K562 (cell line): ENCODE results near the gene VAC14. TPM values are rescaled to one million over a fixed set of nuclear protein-coding genes. Genes with fewer than 3 reads are reported as not detected.

ENCODE experiments used
- ATAC-seq: fragments of 200-7000 bp; cut with Tn5 transposase; 3 replicates; pipeline ENCODE4 v1.9.1; 2020; ENCODE audit warnings: moderate library complexity
- BruUV-seq: library from RNA; stranded (reverse); fragments of 400-500 nt; replicated peaks from 2 replicates; lab custom pipeline; 2021; lab: Mats Ljungman, UMichigan
- CTCF ChIA-PET: fragments of 300-600 bp; formaldehyde crosslinking; extraction: SDS; loops from one replicate; lab custom pipeline; 2021; ENCODE audit warnings: low intra/inter-chr PET ratio; lab: Yijun Ruan, JAX
- POLR2A ChIA-PET: fragments of 300-600, 350-650 bp; sonication (Branson Sonifier 250); formaldehyde crosslinking; extraction: SDS; loops from one replicate; lab custom pipeline; 2021; ENCODE audit warnings: antibody characterized with exemption, inconsistent platforms; lab: Yijun Ruan, JAX
- DNase-seq, 4 experiments: peaks; one replicate each; pipeline versions ENCODE4 v3.0.0 to v3.0.0-alpha.2; 2011 to 2018; ENCODE audit warnings: low spot score in 3 of 4, mixed read lengths in 3 of 4; ENCODE audit errors: extremely low read depth in 1 of 4
- FAIRE-seq: peaks from 2 replicates; lab custom pipeline; 2011; peaks lifted over from hg19 to GRCh38; lab: Jason Lieb, UNC
- H2AFZ ChIP-seq: 2 replicates; pipeline ENCODE4 v1.6.0; 2011; ENCODE audit warnings: low read depth, low read length, control low read depth, inconsistent platforms
- H3K27ac ChIP-seq: fragments of 200-600 bp; 3 replicates; pipeline ENCODE4 v1.8.0; 2011; ENCODE audit warnings: low read depth, mild to moderate bottlenecking, control low read depth, inconsistent platforms, low read length, moderate library complexity, mixed read lengths; ENCODE audit errors: extremely low read depth
- H3K27me3 ChIP-seq, 2 experiments: fragments of 300-600 bp in 1 of 2; 2 replicates in 1 of 2; 3 replicates in 1 of 2; pipeline versions ENCODE4 v1.6.0 to v1.8.0; 2011; ENCODE audit warnings: inconsistent platforms in 2 of 2, low read length in 2 of 2, mild to moderate bottlenecking in 1 of 2, mixed read lengths in 1 of 2, moderate library complexity in 1 of 2; ENCODE audit not compliant: control insufficient read depth in 2 of 2, insufficient read depth in 2 of 2
- H3K36me3 ChIP-seq: fragments of 300-600 bp; 3 replicates; pipeline ENCODE4 v1.8.0; 2011; ENCODE audit warnings: mild to moderate bottlenecking, low read length, inconsistent platforms; ENCODE audit not compliant: control insufficient read depth, insufficient read depth
- H3K4me1 ChIP-seq, 2 experiments: fragments of 200-600 bp in 1 of 2; replicated peaks in 1 of 2; 2 replicates in 1 of 2; 3 replicates in 1 of 2; pipeline versions ENCODE4 v1.5.1 to v1.8.0; 2011; ENCODE audit warnings: inconsistent platforms in 2 of 2, low read length in 2 of 2, mild to moderate bottlenecking in 1 of 2, mixed read lengths in 1 of 2, moderate library complexity in 1 of 2; ENCODE audit not compliant: control insufficient read depth in 2 of 2, insufficient read depth in 2 of 2
- H3K4me2 ChIP-seq: 2 replicates; pipeline ENCODE4 v1.6.1; 2011; ENCODE audit warnings: low read length, control low read depth, inconsistent platforms, mixed read lengths; ENCODE audit not compliant: insufficient read depth
- H3K4me3 ChIP-seq: fragments of 200-600 bp; sonication (generic), shearing (Covaris generic); 2 replicates; pipeline ENCODE4 v1.5.1; 2016; ENCODE audit warnings: control low read depth, inconsistent platforms
- H3K79me2 ChIP-seq: fragments of 200-600 bp; 3 replicates; pipeline ENCODE4 v1.8.0; 2011; ENCODE audit warnings: low read length, inconsistent platforms; ENCODE audit not compliant: control insufficient read depth, insufficient read depth
- H3K9ac ChIP-seq, 2 experiments: 2 replicates each; pipeline versions ENCODE4 v1.6.0 to v1.6.1; 2011; ENCODE audit warnings: low read depth in 2 of 2, low read length in 2 of 2, control low read depth in 1 of 2, inconsistent platforms in 1 of 2, mild to moderate bottlenecking in 1 of 2, mixed read lengths in 1 of 2; ENCODE audit not compliant: insufficient read depth in 1 of 2
- H3K9me1 ChIP-seq: one replicate; pipeline ENCODE4 v1.6.0; 2011; ENCODE audit warnings: inconsistent platforms, mild to moderate bottlenecking, low read length, moderate library complexity; ENCODE audit not compliant: control insufficient read depth, insufficient read depth
- H3K9me3 ChIP-seq: replicated peaks from 2 replicates; pipeline ENCODE4 v1.5.1; 2011; ENCODE audit warnings: low read depth, low read length, inconsistent platforms; ENCODE audit not compliant: control insufficient read depth, insufficient read depth
- H4K20me1 ChIP-seq: replicated peaks from 2 replicates; pipeline ENCODE4 v1.6.1; 2011; ENCODE audit warnings: low read length, inconsistent platforms, mixed read lengths; ENCODE audit not compliant: control insufficient read depth, insufficient read depth
- CBX5 ChIP-seq: IDR thresholded peaks from 2 replicates; pipeline ENCODE4 v1.6.1; 2014; ENCODE audit warnings: low read depth, borderline replicate concordance
- HDGF ChIP-seq: fragments of 450-650 bp; IDR thresholded peaks from 2 replicates; pipeline ENCODE4 v1.6.1; 2016
- MEIS2 ChIP-seq: fragments of 450-650 bp; IDR thresholded peaks from 2 replicates; pipeline ENCODE4 v1.6.1; 2014; ENCODE audit warnings: mild to moderate bottlenecking; ENCODE audit not compliant: partially characterized antibody
- PTBP1 ChIP-seq: fragments of 200-400 bp; formaldehyde crosslinking; IDR thresholded peaks from 2 replicates; pipeline ENCODE4 v1.6.1; 2017; ENCODE audit warnings: low read depth, low read length
- SMARCA5 ChIP-seq: fragments of 450-650 bp; IDR thresholded peaks from 2 replicates; pipeline ENCODE4 v1.6.1; 2016
- XRCC5 ChIP-seq: fragments of 200-400 bp; formaldehyde crosslinking; IDR thresholded peaks from 2 replicates; pipeline ENCODE4 v1.6.1; 2017; ENCODE audit warnings: low read depth, mild to moderate bottlenecking, low read length
- ZFP1 ChIP-seq: fragments of 450-650 bp; formaldehyde crosslinking; IDR thresholded peaks from 2 replicates; pipeline ENCODE4 v1.4.0; 2020; ENCODE audit warnings: mild to moderate bottlenecking, mixed read lengths
- ZNF586 ChIP-seq: fragments of 450-650 bp; formaldehyde crosslinking; conservative IDR thresholded peaks from 2 replicates; pipeline ENCODE4 v1.4.0; 2020; ENCODE audit warnings: mild to moderate bottlenecking, moderate library complexity
- WGBS: fragments of 100-300 bp; shearing (Covaris generic); methylation state at CpG from one replicate; pipeline ENCODE4 v1.1.6; 2016; ENCODE audit warnings: low coverage, mixed read lengths; ENCODE audit not compliant: insufficient coverage; ENCODE audit errors: missing lambda C conversion rate; 5-methylcytosine and 5-hydroxymethylcytosine counted together
- in situ Hi-C: fragments of 300-500 bp; cut with MboI; formaldehyde crosslinking; loops from 4 replicates; pipeline ENCODE4 v1.15.0; 2018; ENCODE audit warnings: inconsistent platforms, mixed read lengths
- intact Hi-C: fragments of 100-400 bp; cut with micrococcal nuclease; formaldehyde crosslinking; loops from 2 replicates; pipeline ENCODE4 v1.14.2; 2022
- polyA plus RNA-seq, 8 experiments: library from polyadenylated mRNA; depleted of rRNA in 4 of 8; stranded (reverse) in 5 of 8; unstranded in 3 of 8; fragments of >200 nt; fragmentation: Nextera tagmentation in 2 of 8; fragmentation: Illumina TruSeq in 1 of 8; extraction: Ambion mirVana in 2 of 8; extraction: Trizol in 1 of 8; gene quantifications; 2 replicates each; pipeline versions ENCODE4 v1.2.1 to v1.2.3, GENCODE V29; 2011 to 2014; ENCODE audit warnings: inconsistent platforms in 1 of 8, missing spikeins in 1 of 8
- total RNA-seq, 7 experiments: library from RNA; depleted of rRNA in 6 of 7; stranded (reverse); fragments of >200 nt in 6 of 7; fragmentation: Illumina TruSeq in 2 of 7; extraction: Trizol in 2 of 7; gene quantifications; 2 replicates each; pipeline versions ENCODE4 v1.2.1 to v1.2.3, GENCODE V29; 2011 to 2021; ENCODE audit warnings: low replicate concordance in 1 of 7
- TF ChIP-seq, protein P1 (sequence below): sonication (generic); formaldehyde crosslinking; IDR thresholded peaks from 2 replicates; pipeline ENCODE4 v1.8.0; 2022; ENCODE audit warnings: mild to moderate bottlenecking, low read depth, missing genetic modification reagents

Gene VAC14
- total and polyA plus RNA-seq, 9 of the 15 experiments (the other 6 are each of a cell fraction or from before 2014, with no cell fraction given) = 1.3 to 41.6 (median 26.6) TPM

DNA sequence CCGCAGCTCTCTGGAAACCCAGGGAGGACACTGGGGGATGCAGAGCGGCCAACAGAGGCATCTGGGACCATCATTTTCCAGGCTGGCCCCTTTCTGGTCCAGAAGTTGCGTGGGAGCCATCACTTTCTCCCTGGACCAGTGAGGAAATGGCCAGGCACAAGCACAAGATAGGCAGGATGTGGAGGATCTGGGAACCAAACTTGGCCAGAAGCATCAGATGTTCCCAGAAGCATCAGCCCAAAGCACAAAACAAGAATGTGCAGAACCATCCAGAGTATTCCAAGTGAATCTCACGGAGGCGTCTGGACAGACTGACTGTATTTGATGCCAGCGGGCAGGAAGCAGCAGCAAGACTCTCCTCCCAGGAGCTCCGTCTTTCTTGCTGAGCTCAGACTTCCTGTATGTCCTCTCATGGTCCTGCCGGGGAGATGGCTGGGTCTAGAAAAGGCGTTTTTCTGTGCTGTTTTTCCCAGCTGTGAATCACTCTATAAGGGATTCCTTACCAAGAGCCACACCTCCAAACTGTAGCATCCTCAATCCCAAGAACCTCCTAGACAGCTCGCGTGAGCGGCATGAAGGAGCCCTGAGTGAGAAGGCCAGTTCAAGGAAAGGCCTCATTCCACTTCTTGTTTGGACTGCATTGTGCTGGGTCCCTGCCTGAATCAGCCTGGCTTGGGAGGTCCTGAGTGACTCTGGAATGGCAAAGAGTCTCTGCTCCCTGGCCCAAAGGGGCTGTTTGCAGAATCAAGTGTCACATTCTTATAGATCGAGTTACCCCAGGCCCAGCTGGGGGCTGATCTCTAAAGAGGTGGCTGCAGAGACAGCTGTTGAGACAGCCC lies 65.6 kb downstream of the VAC14 start:
- FAIRE-seq = no peak
- Histone ChIP-seq H3K4me1 (peaks cover 0 to 23% of the 10 kb centered on the region in 2 experiments; a peak in 2 of 5 replicates), H3K9me3 (no peaks in the 10 kb centered on the region), H4K20me1 (no peaks in the 10 kb centered on the region), H3K27ac (no peak overlapping the region), H3K27me3 (no peaks in the 10 kb centered on the region), H3K36me3 (peaks cover 16% of the 10 kb centered on the region; the same call in 1 of the 3 replicates), H3K4me2 (no peak overlapping the region), H2AFZ (no peak overlapping the region), H3K9ac (no peak overlapping the region), H3K4me3 (no peak overlapping the region), H3K79me2 (no peaks in the 10 kb centered on the region), H3K9me1 (no peaks in the 10 kb centered on the region)
- TF ChIP-seq PTBP1 (no peak), CBX5 (no peak), SMARCA5 (no peak), ZFP1 (CRISPR knock-in tag) (no peak), MEIS2 (no peak), XRCC5 (no peak), ZNF586 (CRISPR knock-in tag) (no peak), HDGF (no peak)
- TF ChIP-seq, protein P1, sequence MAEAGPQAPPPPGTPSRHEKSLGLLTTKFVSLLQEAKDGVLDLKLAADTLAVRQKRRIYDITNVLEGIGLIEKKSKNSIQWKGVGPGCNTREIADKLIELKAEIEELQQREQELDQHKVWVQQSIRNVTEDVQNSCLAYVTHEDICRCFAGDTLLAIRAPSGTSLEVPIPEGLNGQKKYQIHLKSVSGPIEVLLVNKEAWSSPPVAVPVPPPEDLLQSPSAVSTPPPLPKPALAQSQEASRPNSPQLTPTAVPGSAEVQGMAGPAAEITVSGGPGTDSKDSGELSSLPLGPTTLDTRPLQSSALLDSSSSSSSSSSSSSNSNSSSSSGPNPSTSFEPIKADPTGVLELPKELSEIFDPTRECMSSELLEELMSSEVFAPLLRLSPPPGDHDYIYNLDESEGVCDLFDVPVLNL (CRISPR knock-in tag) = no peak
- WGBS = 84% methylated on average over 13 of the region's 13 CpGs
- in situ Hi-C loops (no loop called here), intact Hi-C loops (loop anchor here (5.0 kb wide), 1 partner anchor 48 kb away; the partner anchor contains the start of gene MTSS2)
- ATAC-seq = no peak
- ChIA-PET CTCF (no interaction called here), POLR2A (interaction anchor here (1.2 kb wide), 1 partner anchor 28 kb away, joined by 3 read pairs; no protein-coding TSS in a partner anchor)
- DNase-seq = no peak
- no TSS peak for BruUV-seq
